ENCODE data around the gene JARID2. TPM values are rescaled to one million over a fixed set of nuclear protein-coding genes. Genes with fewer than 3 reads are reported as not detected.

JARID2 gene
- total and polyA plus RNA-seq, 8 donors: 2.4 to 6.7 (median 3.7) TPM

DNA sequence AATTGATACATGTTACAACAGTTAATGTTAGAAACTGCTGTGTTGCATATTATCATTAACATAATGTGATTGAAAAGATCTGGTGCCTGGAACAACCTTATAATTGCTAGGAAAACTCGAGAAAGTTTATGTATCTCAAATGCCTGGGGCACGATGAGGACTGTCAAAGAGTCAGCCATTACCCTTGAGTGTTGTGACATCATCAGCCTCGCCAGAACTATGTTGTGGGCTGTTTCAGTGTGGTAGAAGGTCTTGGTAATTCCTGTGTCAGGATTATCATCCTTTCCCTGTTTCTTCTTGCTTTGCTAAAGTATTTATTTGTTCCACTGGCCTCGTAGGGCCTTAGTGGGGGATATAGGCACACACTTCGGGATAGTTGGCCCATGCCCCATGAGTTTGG, 231.9 kb downstream of the JARID2 start:
- TF ChIP-seq, protein P1, sequence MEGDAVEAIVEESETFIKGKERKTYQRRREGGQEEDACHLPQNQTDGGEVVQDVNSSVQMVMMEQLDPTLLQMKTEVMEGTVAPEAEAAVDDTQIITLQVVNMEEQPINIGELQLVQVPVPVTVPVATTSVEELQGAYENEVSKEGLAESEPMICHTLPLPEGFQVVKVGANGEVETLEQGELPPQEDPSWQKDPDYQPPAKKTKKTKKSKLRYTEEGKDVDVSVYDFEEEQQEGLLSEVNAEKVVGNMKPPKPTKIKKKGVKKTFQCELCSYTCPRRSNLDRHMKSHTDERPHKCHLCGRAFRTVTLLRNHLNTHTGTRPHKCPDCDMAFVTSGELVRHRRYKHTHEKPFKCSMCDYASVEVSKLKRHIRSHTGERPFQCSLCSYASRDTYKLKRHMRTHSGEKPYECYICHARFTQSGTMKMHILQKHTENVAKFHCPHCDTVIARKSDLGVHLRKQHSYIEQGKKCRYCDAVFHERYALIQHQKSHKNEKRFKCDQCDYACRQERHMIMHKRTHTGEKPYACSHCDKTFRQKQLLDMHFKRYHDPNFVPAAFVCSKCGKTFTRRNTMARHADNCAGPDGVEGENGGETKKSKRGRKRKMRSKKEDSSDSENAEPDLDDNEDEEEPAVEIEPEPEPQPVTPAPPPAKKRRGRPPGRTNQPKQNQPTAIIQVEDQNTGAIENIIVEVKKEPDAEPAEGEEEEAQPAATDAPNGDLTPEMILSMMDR (IDR thresholded peaks at IDR 0.05): no peak
- H3K27me3 ChIP-seq: no peaks in the 10 kb centered on the region
- FAIRE-seq (no peak), ATAC-seq (no peak), DNase-seq (no peak)
- H3K4me1 ChIP-seq: no peaks in the 10 kb centered on the region
- intact Hi-C loops (cut with DNase I): no loop called here
- no peaks in the 10 kb centered on the region for H3K36me3 ChIP-seq
- H3K4me3 ChIP-seq: no peak overlapping the region
- WGBS, 2 donors: 54 to 77% methylated on average over 5 of the region's 5 CpGs
- no peaks in the 10 kb centered on the region for H3K9me3 ChIP-seq
- H3K27ac ChIP-seq: no peak overlapping the region

DNA sequence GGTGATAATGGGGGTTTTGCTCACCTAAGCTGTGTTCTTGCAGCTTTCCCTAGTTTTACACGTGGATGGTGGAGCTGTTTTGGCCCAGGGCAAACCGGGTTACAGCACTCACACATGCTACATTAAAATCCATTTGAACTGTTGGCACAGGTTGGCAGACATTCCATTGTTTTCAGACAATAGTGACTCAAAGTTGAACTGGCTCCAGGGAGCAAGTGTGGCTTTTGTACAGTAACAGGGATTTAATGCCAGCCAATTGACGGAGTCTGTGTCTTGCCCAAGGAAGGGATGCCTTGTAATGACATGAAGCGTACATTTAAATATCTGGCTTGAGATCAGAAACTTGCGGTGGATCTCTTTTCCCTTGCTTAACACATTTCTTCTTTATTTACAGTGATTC, 233.9 kb downstream of the JARID2 start:
- no peak for FAIRE-seq
- intact Hi-C loops (cut with DNase I): no loop called here
- no peak overlapping the region for H3K27ac ChIP-seq
- no peaks in the 10 kb centered on the region for H3K36me3 ChIP-seq
- no peaks in the 10 kb centered on the region for H3K27me3 ChIP-seq
- 59 to 70% methylated on average over 5 of the region's 5 CpGs for WGBS, 2 donors
- H3K4me1 ChIP-seq: peaks cover 0 to 8% (median 0%) of the 10 kb centered on the region in 3 donors
- no peak for DNase-seq
- no peak overlapping the region for H3K4me3 ChIP-seq
- H3K9me3 ChIP-seq: no peaks in the 10 kb centered on the region
- TF ChIP-seq, protein P1 (IDR thresholded peaks at IDR 0.05): no peak
- peak in 3 of 4 donors; percentile 34 to 36 (median 36) for ATAC-seq

DNA sequence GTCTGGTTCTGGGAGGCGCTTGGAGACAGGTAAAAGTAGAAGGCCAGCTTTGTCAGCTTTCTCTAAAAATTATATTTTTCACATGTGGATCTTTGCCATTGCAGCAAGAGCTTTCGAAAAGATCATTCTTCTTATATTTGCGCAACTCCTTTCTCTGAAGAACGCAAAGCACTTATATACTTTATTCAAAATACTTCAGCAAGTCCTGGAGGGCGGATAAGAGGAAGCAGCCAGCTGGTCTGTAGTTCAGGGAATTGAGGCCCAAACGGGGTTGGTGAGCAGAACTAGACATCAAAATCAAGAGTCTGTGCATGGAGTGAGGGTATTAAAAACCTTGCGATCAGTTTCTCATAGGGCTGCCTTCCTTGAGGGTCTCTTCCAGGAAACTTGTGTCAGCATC, 234.7 kb downstream of the JARID2 start:
- TF ChIP-seq, protein P1 (IDR thresholded peaks at IDR 0.05): no peak
- no peak for DNase-seq
- H3K36me3 ChIP-seq: no peaks in the 10 kb centered on the region
- ATAC-seq: no peak
- peaks cover 0 to 8% (median 0%) of the 10 kb centered on the region in 3 donors for H3K4me1 ChIP-seq
- no peaks in the 10 kb centered on the region for H3K9me3 ChIP-seq
- no peak overlapping the region for H3K4me3 ChIP-seq
- H3K27ac ChIP-seq: no peak overlapping the region
- no peak for FAIRE-seq
- 83 to 92% methylated on average over 7 of the region's 7 CpGs for WGBS, 2 donors
- H3K27me3 ChIP-seq: no peaks in the 10 kb centered on the region
- intact Hi-C loops (cut with DNase I): no loop called here

- DNase-seq: no peak
- 65 to 79% methylated on average over 10 of the region's 10 CpGs for WGBS, 2 donors
Measured at GRCh38 chr6:15481390-15482291, 235.8 kb downstream of the JARID2 start.

More at GRCh38 chr6:15481390-15482291, 235.8 kb downstream of the JARID2 start:
- H3K9me3 ChIP-seq: no peaks in the 10 kb centered on the region
- FAIRE-seq (no peak), ATAC-seq (no peak)
- TF ChIP-seq, protein P1 (IDR thresholded peaks at IDR 0.05): no peak
- no peaks in the 10 kb centered on the region for H3K27me3 ChIP-seq
- intact Hi-C loops (cut with DNase I): no loop called here
- no peak overlapping the region for H3K27ac ChIP-seq
- H3K4me3 ChIP-seq: no peak overlapping the region
- no peaks in the 10 kb centered on the region for H3K36me3 ChIP-seq
- peaks cover 0 to 8% (median 0%) of the 10 kb centered on the region in 3 donors for H3K4me1 ChIP-seq

Measured in pancreas (tissue), 10 donors.